ENCODE data around the gene IFI27L2.
"Not testable (repeated sequence)": the region's sequence is repeated elsewhere in the genome, so short reads cannot be mapped to it uniquely, and the experiment has no call there.

The IFI27L2 gene

DNA sequence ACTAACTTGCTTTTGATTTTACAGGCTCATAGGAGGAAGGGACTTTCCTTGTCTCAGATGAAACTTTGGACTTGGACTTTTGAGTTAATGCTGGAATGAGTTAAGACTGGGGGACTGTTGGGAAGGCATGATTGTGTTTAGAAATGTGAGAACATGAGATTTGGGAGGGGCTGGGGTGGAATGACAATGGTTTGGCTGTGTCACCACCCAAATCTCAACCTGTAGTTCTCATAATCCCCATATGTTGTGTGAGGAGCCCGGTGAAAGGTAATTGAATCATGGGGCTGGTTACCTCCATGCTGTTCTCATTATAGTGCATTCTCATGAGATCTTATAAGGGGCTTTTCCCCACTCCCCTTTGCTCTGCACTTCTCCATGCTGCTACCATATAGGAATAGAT, 26.7 kb upstream of the IFI27L2 start:
- not testable (repeated sequence) for H3K4me1 ChIP-seq (ENCODE audit: control insufficient read depth in 2 of 2, insufficient read depth in 2 of 2, low read length in 2 of 2); H3K27ac ChIP-seq (ENCODE audit: low read depth in 2 of 2, low read length in 2 of 2); H3K4me3 ChIP-seq (ENCODE audit: low read length in 2 of 2); H3K9me3 ChIP-seq (ENCODE audit: control insufficient read depth in 2 of 2, low read length in 2 of 2); H3K36me3 ChIP-seq (ENCODE audit: control insufficient read depth in 2 of 2, insufficient read depth in 2 of 2, low read length in 2 of 2); H3K9ac ChIP-seq (ENCODE audit: low read depth in 1 of 2, low read length in 2 of 2); H3K27me3 ChIP-seq (ENCODE audit: control insufficient read depth in 2 of 2, insufficient read depth in 2 of 2, low read length in 2 of 2)

DNA sequence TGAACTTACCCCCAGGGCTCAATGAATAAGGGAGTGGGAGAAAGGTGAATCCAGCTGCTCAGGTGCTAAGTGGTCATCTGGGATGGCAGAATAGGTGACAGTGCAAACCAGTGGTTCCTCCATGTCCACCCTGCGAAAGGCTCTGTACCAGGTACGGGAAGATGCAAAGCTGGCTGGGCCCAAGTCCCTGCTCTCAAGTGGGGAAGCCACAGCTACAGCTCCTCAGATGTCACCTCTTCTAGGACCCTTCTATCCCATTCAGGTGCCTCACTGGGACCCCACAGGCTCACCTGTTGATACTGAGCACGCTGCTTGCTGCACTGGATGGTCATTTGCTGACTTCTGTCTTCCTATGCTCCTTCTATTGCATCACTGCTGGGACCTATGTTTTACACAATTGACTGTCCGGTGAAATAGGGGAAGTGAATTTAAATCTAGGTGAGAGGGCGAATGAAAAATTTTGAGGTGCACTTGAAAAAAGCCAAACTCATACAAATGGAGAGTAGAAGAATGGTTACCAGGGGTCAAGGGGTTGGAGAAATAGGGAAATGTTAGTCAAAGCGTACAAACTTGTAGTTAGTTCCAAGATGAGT, 24.4 kb upstream of the IFI27L2 start:
- Histone ChIP-seq H3K9me3 (ENCODE audit: control insufficient read depth in 2 of 2, low read length in 2 of 2) (no peaks in the 10 kb centered on the region), H3K36me3 (ENCODE audit: control insufficient read depth in 2 of 2, insufficient read depth in 2 of 2, low read length in 2 of 2) (no peaks in the 10 kb centered on the region), H3K9ac (ENCODE audit: low read depth in 1 of 2, low read length in 2 of 2) (no peak overlapping the region), H3K4me1 (ENCODE audit: control insufficient read depth in 2 of 2, insufficient read depth in 2 of 2, low read length in 2 of 2) (no peaks in the 10 kb centered on the region), H3K27me3 (ENCODE audit: control insufficient read depth in 2 of 2, insufficient read depth in 2 of 2, low read length in 2 of 2) (peaks cover 0 to 7% of the 10 kb centered on the region in 2 donors), H3K4me3 (ENCODE audit: low read length in 2 of 2) (no peak overlapping the region), H3K27ac (ENCODE audit: low read depth in 2 of 2, low read length in 2 of 2) (no peak overlapping the region)

DNA sequence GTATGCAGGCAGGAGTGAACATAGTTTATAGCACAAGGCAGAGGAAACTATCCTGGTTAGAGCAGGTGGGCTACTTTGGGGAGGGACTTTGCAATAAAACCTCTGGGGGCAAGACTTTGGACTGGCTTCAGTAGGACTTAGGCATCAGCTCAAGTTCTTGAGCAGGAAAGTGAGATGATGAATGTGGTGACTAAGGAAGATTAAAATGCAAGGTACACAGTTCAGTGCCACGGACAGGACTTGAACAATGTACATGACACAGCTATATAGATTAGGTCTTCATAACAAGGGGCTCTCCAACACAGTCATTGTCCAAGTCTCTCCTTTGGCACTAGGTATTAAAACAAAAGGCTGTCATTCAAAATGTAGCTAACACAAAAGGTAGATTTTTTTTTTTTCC, 23.3 kb upstream of the IFI27L2 start:
- H3K9me3 ChIP-seq (ENCODE audit: control insufficient read depth in 2 of 2, low read length in 2 of 2), result no peaks in the 10 kb centered on the region
- no peak overlapping the region for H3K27ac ChIP-seq (ENCODE audit: low read depth in 2 of 2, low read length in 2 of 2)
- peaks cover 0 to 4% of the 10 kb centered on the region in 2 donors for H3K27me3 ChIP-seq (ENCODE audit: control insufficient read depth in 2 of 2, insufficient read depth in 2 of 2, low read length in 2 of 2)
- H3K4me3 ChIP-seq (ENCODE audit: low read length in 2 of 2), result no peak overlapping the region
- H3K9ac ChIP-seq (ENCODE audit: low read depth in 1 of 2, low read length in 2 of 2), result no peak overlapping the region
- H3K36me3 ChIP-seq (ENCODE audit: control insufficient read depth in 2 of 2, insufficient read depth in 2 of 2, low read length in 2 of 2), result no peaks in the 10 kb centered on the region
- no peaks in the 10 kb centered on the region for H3K4me1 ChIP-seq (ENCODE audit: control insufficient read depth in 2 of 2, insufficient read depth in 2 of 2, low read length in 2 of 2)

DNA sequence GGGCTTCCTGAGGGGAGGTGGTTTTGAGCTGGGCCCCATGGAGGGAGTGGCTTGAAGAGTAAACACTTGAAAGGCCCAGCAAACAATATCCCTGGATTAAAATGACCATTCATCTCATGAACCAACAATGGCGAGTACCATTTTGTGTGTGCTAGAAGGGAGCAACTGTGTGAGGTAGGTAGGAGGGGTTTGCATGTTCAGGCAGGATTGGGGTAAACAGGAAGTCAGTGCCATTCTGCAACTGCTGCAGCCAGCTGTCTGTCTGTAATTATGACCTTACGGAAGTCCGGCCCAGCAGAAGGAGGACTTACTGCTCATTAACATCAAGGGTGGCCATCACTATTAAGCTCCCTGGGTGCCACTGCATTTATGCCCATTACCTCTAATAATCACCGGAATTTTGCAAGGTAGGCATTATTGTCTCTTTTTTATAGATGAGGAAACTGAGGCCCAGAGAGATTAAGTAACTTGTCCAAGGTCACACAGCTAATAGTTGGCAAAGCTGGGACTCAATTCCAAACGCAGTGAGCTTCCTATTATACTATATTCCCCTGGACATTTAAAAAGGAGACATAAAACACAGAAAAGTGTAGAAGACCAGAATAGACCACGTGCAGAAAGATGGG, 16.6 kb upstream of the IFI27L2 start:
- no peaks in the 10 kb centered on the region for H3K9me3 ChIP-seq (ENCODE audit: control insufficient read depth in 2 of 2, low read length in 2 of 2)
- H3K36me3 ChIP-seq (ENCODE audit: control insufficient read depth in 2 of 2, insufficient read depth in 2 of 2, low read length in 2 of 2), result no peaks in the 10 kb centered on the region
- H3K9ac ChIP-seq (ENCODE audit: low read depth in 1 of 2, low read length in 2 of 2), result no peak overlapping the region
- H3K27ac ChIP-seq (ENCODE audit: low read depth in 2 of 2, low read length in 2 of 2), result no peak overlapping the region
- H3K4me1 ChIP-seq (ENCODE audit: control insufficient read depth in 2 of 2, insufficient read depth in 2 of 2, low read length in 2 of 2), result no peaks in the 10 kb centered on the region
- no peak overlapping the region for H3K4me3 ChIP-seq (ENCODE audit: low read length in 2 of 2)
- no peaks in the 10 kb centered on the region for H3K27me3 ChIP-seq (ENCODE audit: control insufficient read depth in 2 of 2, insufficient read depth in 2 of 2, low read length in 2 of 2)

DNA sequence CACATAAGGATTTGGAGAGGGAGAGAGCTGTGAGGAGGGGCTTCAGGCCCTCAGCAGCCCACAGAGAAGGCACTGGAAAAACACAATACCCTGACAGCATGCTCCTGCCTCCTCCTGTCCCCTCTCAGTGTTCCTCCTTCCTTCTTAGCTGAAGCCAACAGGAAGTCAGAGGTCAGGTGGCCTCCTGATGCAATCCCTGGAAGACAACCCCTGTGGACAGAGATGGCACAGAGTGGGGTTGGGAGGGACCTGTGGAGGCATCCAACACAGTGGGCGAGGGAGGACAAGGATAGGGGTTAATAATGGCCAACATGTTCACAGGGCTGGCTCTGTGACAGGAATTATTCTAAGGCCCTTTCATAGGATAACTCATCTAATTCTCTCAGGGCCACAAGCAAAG, 15.4 kb upstream of the IFI27L2 start:
- H3K9ac ChIP-seq (ENCODE audit: low read depth in 1 of 2, low read length in 2 of 2), result no peak overlapping the region
- H3K4me1 ChIP-seq (ENCODE audit: control insufficient read depth in 2 of 2, insufficient read depth in 2 of 2, low read length in 2 of 2), result no peaks in the 10 kb centered on the region
- H3K27me3 ChIP-seq (ENCODE audit: control insufficient read depth in 2 of 2, insufficient read depth in 2 of 2, low read length in 2 of 2), result no peaks in the 10 kb centered on the region
- H3K4me3 ChIP-seq (ENCODE audit: low read length in 2 of 2), result no peak overlapping the region
- no peak overlapping the region for H3K27ac ChIP-seq (ENCODE audit: low read depth in 2 of 2, low read length in 2 of 2)
- no peaks in the 10 kb centered on the region for H3K36me3 ChIP-seq (ENCODE audit: control insufficient read depth in 2 of 2, insufficient read depth in 2 of 2, low read length in 2 of 2)
- no peaks in the 10 kb centered on the region for H3K9me3 ChIP-seq (ENCODE audit: control insufficient read depth in 2 of 2, low read length in 2 of 2)

DNA sequence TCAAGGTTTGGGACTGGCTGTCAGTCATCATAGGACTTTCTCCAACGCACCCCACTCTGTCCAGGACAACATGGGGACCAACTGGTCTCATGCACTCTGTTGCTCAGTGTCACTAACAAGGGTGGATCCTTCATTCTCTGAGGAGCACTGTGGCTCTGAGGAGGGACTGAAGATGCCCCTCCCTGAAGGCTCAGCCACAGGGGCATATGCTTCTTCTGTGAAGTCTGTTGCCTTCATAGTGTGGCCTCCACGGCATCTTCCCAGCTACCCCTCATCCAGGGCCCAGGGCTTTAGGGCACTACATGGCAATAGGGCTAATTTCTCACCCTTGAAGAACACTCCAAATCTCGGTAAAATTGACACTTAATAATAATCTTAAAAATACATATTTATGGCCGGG, 14.3 kb upstream of the IFI27L2 start:
- no peaks in the 10 kb centered on the region for H3K4me1 ChIP-seq (ENCODE audit: control insufficient read depth in 2 of 2, insufficient read depth in 2 of 2, low read length in 2 of 2)
- H3K9ac ChIP-seq (ENCODE audit: low read depth in 1 of 2, low read length in 2 of 2), result no peak overlapping the region
- H3K4me3 ChIP-seq (ENCODE audit: low read length in 2 of 2), result no peak overlapping the region
- no peaks in the 10 kb centered on the region for H3K36me3 ChIP-seq (ENCODE audit: control insufficient read depth in 2 of 2, insufficient read depth in 2 of 2, low read length in 2 of 2)
- H3K27ac ChIP-seq (ENCODE audit: low read depth in 2 of 2, low read length in 2 of 2), result no peak overlapping the region
- H3K27me3 ChIP-seq (ENCODE audit: control insufficient read depth in 2 of 2, insufficient read depth in 2 of 2, low read length in 2 of 2), result no peaks in the 10 kb centered on the region
- H3K9me3 ChIP-seq (ENCODE audit: control insufficient read depth in 2 of 2, low read length in 2 of 2), result no peaks in the 10 kb centered on the region

DNA sequence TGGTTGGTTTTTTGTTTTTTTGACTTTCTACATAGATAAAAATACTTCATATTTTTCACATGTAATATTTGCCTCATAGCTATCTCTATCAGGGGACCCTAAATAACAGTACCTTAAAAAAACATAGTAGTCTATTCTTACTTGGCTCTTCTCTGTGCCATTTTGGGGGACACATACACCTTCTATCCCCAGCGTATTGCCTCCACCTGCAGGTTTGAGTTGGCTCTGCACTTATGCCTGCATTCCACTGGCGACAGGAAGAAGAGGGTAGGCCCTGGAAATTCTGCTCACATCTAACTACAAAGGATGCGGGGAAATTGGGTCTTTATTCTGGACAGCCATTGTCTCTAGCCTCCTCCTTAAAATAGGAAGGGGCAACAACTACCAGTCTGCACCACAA, 13.8 kb upstream of the IFI27L2 start:
- no peaks in the 10 kb centered on the region for H3K4me1 ChIP-seq (ENCODE audit: control insufficient read depth in 2 of 2, insufficient read depth in 2 of 2, low read length in 2 of 2)
- no peaks in the 10 kb centered on the region for H3K36me3 ChIP-seq (ENCODE audit: control insufficient read depth in 2 of 2, insufficient read depth in 2 of 2, low read length in 2 of 2)
- no peaks in the 10 kb centered on the region for H3K27me3 ChIP-seq (ENCODE audit: control insufficient read depth in 2 of 2, insufficient read depth in 2 of 2, low read length in 2 of 2)
- no peak overlapping the region for H3K4me3 ChIP-seq (ENCODE audit: low read length in 2 of 2)
- H3K9ac ChIP-seq (ENCODE audit: low read depth in 1 of 2, low read length in 2 of 2), result no peak overlapping the region
- H3K9me3 ChIP-seq (ENCODE audit: control insufficient read depth in 2 of 2, low read length in 2 of 2), result no peaks in the 10 kb centered on the region
- H3K27ac ChIP-seq (ENCODE audit: low read depth in 2 of 2, low read length in 2 of 2), result no peak overlapping the region

DNA sequence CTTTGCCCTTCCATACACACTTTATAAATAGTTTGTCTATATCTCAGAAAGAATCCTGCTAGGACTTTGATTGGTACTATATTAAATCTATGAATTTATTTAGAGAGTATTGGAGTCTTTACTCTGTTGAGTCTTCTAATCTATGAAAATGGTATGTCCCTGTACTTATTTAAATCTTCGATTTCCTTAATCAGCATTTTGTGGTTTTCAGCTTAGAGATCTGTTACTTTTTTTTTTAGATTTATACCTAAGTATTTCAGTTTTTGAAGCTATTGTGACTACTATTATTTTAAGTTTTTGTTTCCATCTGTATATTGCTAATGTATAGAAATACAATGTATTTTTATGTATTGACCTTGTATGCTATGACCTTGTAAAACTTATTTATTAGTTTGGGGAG, 13.4 kb upstream of the IFI27L2 start:
- Histone ChIP-seq H3K27me3 (ENCODE audit: control insufficient read depth in 2 of 2, insufficient read depth in 2 of 2, low read length in 2 of 2) (no peaks in the 10 kb centered on the region), H3K36me3 (ENCODE audit: control insufficient read depth in 2 of 2, insufficient read depth in 2 of 2, low read length in 2 of 2) (no peaks in the 10 kb centered on the region), H3K9ac (ENCODE audit: low read depth in 1 of 2, low read length in 2 of 2) (no peak overlapping the region), H3K4me3 (ENCODE audit: low read length in 2 of 2) (no peak overlapping the region), H3K9me3 (ENCODE audit: control insufficient read depth in 2 of 2, low read length in 2 of 2) (no peaks in the 10 kb centered on the region), H3K27ac (ENCODE audit: low read depth in 2 of 2, low read length in 2 of 2) (no peak overlapping the region), H3K4me1 (ENCODE audit: control insufficient read depth in 2 of 2, insufficient read depth in 2 of 2, low read length in 2 of 2) (no peaks in the 10 kb centered on the region)

DNA sequence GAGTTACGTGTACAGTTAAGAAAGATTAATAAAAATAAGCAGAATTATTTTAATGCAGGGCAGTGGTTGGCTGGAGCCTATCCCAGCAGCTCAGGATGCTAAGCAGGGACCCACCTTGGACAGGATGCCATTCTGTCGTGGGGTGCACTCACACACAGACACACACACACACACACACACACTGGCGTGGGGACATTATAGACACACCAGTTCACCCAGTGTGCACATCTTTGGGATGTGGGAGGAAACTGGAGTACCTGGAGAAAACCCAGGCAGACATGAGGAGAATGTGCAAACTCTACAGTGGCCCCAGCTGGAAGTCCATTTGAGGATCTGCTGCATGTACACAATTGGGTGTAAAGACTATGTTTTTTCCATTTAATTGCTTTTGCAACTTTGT, 12.8 kb upstream of the IFI27L2 start:
- H3K27me3 ChIP-seq (ENCODE audit: control insufficient read depth in 2 of 2, insufficient read depth in 2 of 2, low read length in 2 of 2), result no peaks in the 10 kb centered on the region
- H3K4me3 ChIP-seq (ENCODE audit: low read length in 2 of 2), result no peak overlapping the region
- no peaks in the 10 kb centered on the region for H3K4me1 ChIP-seq (ENCODE audit: control insufficient read depth in 2 of 2, insufficient read depth in 2 of 2, low read length in 2 of 2)
- no peaks in the 10 kb centered on the region for H3K9me3 ChIP-seq (ENCODE audit: control insufficient read depth in 2 of 2, low read length in 2 of 2)
- no peaks in the 10 kb centered on the region for H3K36me3 ChIP-seq (ENCODE audit: control insufficient read depth in 2 of 2, insufficient read depth in 2 of 2, low read length in 2 of 2)
- no peak overlapping the region for H3K27ac ChIP-seq (ENCODE audit: low read depth in 2 of 2, low read length in 2 of 2)
- no peak overlapping the region for H3K9ac ChIP-seq (ENCODE audit: low read depth in 1 of 2, low read length in 2 of 2)

DNA sequence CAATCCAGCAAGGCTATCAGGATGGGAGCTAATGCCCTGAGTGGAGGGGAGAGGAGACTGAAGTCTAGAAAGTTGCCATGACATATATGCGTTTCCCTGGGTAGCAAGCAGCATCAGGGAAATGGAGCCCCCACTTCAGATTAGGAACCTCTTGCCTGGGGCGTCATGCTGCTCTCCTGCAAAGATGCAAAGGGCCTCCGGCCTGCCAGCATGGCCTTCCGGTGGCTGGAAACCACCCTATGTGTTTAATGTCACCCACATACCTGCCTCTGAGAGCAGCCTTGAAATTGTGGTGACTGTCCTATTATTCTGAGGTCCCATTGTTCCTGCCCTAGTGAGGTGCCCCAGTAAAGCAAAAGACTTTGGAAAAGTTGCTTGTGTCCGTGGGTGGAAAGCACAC, 10.0 kb upstream of the IFI27L2 start:
- no peaks in the 10 kb centered on the region for H3K36me3 ChIP-seq (ENCODE audit: control insufficient read depth in 2 of 2, insufficient read depth in 2 of 2, low read length in 2 of 2)

More for the DNA sequence above, 10.0 kb upstream of the IFI27L2 start:
- Histone ChIP-seq H3K9ac (ENCODE audit: low read depth in 1 of 2, low read length in 2 of 2) (no peak overlapping the region), H3K4me3 (ENCODE audit: low read length in 2 of 2) (no peak overlapping the region), H3K4me1 (ENCODE audit: control insufficient read depth in 2 of 2, insufficient read depth in 2 of 2, low read length in 2 of 2) (no peaks in the 10 kb centered on the region), H3K27me3 (ENCODE audit: control insufficient read depth in 2 of 2, insufficient read depth in 2 of 2, low read length in 2 of 2) (peaks cover 0 to 3% of the 10 kb centered on the region in 2 donors), H3K9me3 (ENCODE audit: control insufficient read depth in 2 of 2, low read length in 2 of 2) (peaks cover 0 to 6% of the 10 kb centered on the region in 2 donors), H3K27ac (ENCODE audit: low read depth in 2 of 2, low read length in 2 of 2) (no peak overlapping the region)
